Measurements from ENCODE around the gene POLDIP3.

POLDIP3 gene

GRCh38 chr22:42646569-42647525 lies 32.2 kb upstream of the POLDIP3 start:
- ChIA-PET POLR2A (no interaction called here), CTCF (interaction anchor here (1.1 to 1.3 kb wide), 2 partner anchors 11 to 25 kb away, joined by 3 read pairs; no protein-coding TSS in a partner anchor)
- TF ChIP-seq, protein P1, sequence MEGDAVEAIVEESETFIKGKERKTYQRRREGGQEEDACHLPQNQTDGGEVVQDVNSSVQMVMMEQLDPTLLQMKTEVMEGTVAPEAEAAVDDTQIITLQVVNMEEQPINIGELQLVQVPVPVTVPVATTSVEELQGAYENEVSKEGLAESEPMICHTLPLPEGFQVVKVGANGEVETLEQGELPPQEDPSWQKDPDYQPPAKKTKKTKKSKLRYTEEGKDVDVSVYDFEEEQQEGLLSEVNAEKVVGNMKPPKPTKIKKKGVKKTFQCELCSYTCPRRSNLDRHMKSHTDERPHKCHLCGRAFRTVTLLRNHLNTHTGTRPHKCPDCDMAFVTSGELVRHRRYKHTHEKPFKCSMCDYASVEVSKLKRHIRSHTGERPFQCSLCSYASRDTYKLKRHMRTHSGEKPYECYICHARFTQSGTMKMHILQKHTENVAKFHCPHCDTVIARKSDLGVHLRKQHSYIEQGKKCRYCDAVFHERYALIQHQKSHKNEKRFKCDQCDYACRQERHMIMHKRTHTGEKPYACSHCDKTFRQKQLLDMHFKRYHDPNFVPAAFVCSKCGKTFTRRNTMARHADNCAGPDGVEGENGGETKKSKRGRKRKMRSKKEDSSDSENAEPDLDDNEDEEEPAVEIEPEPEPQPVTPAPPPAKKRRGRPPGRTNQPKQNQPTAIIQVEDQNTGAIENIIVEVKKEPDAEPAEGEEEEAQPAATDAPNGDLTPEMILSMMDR (IDR thresholded peaks at IDR 0.05; ENCODE audit: control extremely low read depth, extremely low read depth, low read depth, missing control alignments), result no peak
- DNase-seq (ENCODE audit: extremely low spot score), result no peak

GRCh38 chr22:42645938-42646568 lies 31.4 kb upstream of the POLDIP3 start:
- POLR2A ChIA-PET, result no interaction called here
- no peak for DNase-seq (ENCODE audit: extremely low spot score)
- CTCF ChIA-PET, result interaction anchor here (1.1 kb wide), 1 partner anchor 24 kb away, joined by 3 read pairs; no protein-coding TSS in a partner anchor
- TF ChIP-seq, protein P1 (IDR thresholded peaks at IDR 0.05; ENCODE audit: control extremely low read depth, extremely low read depth, low read depth, missing control alignments), result no peak

GRCh38 chr22:42645341-42645937 lies 30.8 kb upstream of the POLDIP3 start:
- CTCF ChIA-PET, result interaction anchor here (10.4 kb wide), 1 partner anchor 23 kb away, joined by 61 read pairs; no protein-coding TSS in a partner anchor

GRCh38 chr22:42644422-42645340 lies 30.0 kb upstream of the POLDIP3 start:
- TF ChIP-seq, protein P1 (IDR thresholded peaks at IDR 0.05; ENCODE audit: control extremely low read depth, extremely low read depth, low read depth, missing control alignments), result no peak
- POLR2A ChIA-PET, result no interaction called here
- CTCF ChIA-PET, result interaction anchor here (1.1 to 10.4 kb wide), 3 partner anchors 11 to 28 kb away, joined by 3 to 61 read pairs (median 4); no protein-coding TSS in a partner anchor
- DNase-seq (ENCODE audit: extremely low spot score), result no peak

More at GRCh38 chr22:42645341-42645937, 30.8 kb upstream of the POLDIP3 start:
- TF ChIP-seq, protein P1 (IDR thresholded peaks at IDR 0.05; ENCODE audit: control extremely low read depth, extremely low read depth, low read depth, missing control alignments), result no peak
- no peak for DNase-seq (ENCODE audit: extremely low spot score)
- POLR2A ChIA-PET, result no interaction called here

DNA sequence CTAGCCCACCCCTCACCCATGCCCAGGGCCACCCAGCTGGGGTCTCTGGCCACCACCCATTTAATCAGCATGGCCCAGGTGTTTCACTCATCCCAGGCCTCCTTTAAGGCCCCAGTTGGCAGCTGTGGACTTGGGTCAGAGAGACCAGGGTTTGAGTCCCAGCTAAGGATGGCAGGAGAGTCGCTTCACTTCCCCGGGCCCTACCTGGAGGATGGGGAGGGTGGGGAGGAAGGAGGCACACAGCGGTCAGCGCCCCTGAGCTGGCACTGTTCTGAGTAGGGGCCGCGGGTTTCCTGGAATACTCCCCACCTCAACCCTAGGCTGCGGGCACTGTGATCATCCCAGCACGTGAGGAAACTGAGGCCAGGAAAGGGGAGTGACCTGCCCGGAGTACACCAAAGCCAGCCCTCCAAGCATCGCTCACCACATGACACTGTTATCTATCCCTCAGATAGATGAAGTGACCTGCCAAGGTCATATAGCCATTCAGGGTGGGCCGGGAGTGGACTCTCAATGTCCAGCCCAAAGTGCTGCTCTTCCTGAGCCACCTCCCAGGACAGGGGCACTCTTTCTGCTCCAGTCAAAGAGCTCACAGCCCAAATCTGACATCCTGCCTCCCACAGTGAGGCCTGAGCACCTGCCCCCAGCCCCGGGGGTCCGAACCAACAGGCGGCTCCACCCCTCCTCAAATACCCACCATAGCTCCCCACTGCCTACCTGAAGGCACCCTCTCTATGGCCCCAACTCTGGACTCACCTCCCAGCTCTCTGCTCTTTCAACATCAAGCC lies 29.1 kb upstream of the POLDIP3 start:
- DNase-seq (ENCODE audit: extremely low spot score), result no peak
- CTCF ChIA-PET, result interaction anchor here (0.8 to 10.4 kb wide), 5 partner anchors 12 to 224 kb away, joined by 3 to 61 read pairs (median 3); no protein-coding TSS in a partner anchor
- TF ChIP-seq, protein P1 (IDR thresholded peaks at IDR 0.05; ENCODE audit: control extremely low read depth, extremely low read depth, low read depth, missing control alignments), result no peak
- POLR2A ChIA-PET, result interaction anchor here (1.1 kb wide), 1 partner anchor 20 kb away, joined by 3 read pairs; no protein-coding TSS in a partner anchor
